SK-N-DZ (cell line): ENCODE data around the gene LTBP3.

Experiments used
- DNase-seq: peaks from one replicate; pipeline ENCODE4 v3.0.0-alpha.2; 2015; ENCODE audit warnings: low spot score

Gene LTBP3

DNA sequence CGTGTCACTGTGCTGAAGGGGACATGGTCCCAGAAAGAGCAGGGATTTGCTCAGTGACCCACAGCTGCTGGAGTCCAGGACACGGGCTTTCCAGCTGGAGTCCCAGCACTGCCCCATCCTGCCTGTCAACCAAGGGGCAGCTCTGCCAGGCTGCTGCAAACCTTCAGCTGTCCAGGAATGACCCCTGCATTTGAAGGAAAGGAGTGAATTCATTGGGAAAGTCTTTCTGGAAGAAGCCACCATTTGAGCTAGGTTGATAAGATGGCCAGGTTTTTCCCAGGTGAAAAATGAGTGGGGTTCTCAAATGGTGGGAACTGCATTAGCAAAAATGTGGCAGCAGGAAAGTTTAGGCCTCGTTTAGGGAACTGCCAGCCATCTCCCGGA, 28.1 kb upstream of the LTBP3 start:
- no peak for DNase-seq

DNA sequence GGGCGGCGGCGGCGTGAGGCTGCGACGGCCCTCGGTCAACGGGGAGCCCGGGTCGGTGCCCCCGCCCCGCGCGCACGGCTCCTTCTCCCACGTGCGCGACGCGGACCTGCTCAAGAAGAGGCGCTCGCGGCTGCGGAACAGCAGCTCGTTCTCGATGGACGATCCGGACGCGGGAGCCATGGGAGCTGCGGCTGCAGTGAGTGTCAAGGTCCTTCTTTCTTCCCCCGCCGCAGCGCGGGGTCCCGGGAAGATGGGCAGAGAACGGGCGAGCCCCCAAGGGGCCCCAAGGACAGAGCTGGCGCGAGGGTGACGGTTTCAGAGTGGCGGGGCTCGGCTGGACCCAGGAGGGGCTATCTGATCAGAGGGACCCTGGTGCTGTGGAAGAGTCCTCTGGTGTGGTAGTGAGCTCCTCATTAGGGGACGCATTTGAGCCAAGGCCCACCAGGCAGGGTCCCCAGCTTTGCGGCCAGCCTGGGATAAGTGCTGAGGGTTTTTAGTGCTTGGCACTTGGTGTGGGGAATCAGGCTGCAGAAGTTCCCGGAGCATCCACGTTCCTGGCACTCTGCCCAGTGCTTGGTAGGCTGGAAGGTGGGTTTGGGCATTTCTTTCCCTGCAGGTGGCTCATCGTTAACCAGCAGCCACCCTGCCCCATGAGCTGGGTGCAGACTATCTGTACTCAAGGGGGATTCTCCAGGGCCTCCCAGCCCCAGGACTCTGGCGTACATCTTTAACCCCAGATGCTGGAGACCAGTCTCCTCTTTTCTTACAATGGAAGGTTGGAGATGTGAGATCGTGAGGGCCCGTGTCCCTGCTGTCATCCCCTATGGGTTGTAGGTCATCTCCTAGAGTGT, 27.5 kb upstream of the LTBP3 start:
- no peak for DNase-seq

DNA sequence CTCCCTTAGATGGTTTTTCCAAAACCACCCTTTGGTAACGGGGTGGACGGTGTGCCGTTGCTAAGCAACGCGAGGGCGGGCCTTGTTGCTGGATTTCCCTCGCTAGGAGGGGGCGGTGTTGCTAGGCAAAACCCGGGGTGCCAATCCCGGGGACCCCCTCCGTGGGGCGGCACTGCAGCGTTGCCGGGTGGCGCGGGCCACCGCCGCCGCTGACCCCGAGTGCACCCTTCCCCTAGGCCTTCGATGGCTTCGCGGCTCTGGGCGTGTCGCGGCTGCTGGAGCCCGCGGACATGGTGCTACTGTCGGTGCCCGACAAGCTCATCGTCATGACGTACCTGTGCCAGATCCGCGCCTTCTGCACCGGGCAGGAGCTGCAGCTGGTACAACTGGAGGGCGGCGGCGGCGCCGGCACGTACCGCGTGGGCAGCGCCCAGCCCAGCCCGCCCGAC, 26.6 kb upstream of the LTBP3 start:
- DNase-seq, result no peak

DNA sequence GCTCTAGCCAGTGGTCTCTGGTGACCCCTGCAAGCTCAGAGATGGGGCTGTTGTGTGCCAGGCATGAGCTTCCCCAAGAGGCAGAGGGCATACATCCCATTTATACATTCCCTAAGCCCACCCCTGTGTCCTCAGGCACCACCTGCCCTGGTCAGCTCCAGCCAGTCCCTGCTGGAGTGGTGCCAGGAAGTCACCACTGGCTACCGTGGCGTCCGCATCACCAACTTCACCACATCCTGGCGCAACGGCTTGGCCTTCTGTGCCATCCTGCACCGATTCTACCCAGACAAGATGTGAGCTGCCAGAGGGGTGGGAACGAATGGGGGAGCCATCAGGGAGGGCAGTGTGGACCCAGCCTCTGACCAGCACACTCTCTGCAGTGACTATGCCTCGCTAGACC, 25.9 kb upstream of the LTBP3 start:
- DNase-seq, result no peak

DNA sequence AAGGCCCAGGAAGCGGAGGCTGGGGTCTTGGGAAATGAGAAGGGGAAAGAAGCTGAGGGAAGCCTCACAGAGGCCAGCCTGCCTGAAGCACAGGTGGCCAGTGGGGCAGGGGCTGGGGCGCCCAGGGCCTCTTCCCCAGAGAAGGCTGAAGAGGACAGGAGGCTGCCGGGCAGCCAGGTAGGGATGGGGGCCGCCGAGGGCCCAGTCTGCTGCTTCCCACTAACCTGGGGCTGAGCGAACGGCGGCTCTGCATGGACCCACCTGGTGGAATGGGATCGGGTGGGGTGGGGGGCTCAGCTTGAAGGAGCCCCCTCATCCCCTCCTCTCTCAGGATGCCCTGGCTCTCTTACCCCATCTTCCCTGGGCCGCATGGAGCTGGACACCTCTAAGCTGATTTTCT, 25.4 kb upstream of the LTBP3 start:
- no peak for DNase-seq

DNA sequence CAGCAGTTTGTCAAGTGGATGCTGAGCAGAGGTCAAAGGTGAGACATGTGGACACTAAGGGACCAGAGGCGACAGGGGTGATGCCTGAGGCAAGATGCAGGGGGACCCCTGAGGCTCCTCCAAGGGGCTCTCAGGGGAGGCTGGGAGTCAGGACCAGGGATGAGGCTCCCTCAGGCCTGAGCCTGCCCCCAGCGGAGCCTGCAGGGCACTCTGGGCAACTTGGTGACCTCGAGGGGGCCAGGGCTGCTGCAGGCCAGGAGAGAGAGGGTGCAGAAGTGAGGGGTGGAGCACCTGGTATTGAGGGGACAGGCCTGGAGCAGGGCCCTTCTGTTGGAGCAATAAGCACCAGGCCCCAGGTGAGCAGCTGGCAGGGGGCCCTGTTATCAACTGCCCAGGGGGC, 23.8 kb upstream of the LTBP3 start:
- no peak for DNase-seq

DNA sequence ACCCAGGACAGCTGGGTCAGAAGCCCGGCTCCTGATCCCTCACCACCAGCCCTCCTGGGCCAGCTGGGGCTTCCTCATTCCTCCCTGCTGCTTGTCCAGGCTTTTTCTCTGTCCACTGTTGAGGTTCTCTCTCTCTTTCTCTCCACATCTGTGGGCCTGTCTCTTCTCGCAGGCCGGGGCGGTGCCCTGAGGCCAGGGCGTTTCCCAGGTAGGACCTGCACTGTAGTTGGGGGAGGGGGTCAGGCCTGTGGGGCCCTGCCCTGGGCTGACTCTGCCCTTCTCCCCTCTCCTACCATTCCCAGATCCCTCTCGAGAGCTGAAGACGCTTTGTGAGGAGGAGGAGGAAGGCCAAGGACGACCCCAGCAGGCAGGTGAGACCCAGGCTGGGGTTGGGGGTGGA, 22.6 kb upstream of the LTBP3 start:
- no peak for DNase-seq

DNA sequence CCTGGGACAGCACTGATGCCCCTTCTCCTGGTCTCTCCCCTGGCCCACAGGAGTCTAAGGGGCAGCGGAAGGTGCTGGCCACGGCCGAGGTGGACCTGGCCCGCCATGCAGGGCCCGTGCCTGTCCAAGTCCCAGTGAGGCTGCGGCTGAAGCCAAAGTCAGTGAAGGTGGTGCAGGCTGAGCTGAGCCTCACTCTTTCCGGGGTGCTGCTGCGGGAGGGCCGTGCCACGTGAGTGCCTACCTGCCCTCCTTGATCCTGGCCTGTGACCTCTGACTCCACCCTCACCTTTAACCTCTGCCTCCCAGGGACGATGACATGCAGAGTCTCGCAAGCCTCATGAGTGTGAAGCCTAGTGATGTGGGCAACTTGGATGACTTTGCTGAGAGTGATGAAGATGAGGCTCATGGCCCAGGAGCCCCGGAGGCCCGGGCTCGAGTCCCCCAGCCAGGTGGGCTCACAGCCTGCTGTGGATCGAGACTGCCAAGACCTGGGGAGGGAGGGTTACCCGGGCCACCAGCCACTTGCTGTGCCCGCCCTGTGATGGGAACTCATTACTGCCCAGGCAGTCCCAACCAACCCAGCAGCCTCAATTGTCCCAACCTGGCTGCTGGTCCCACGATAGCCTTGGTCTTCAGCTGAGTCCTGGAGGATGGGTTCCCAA, 22.0 kb upstream of the LTBP3 start:
- no peak for DNase-seq

DNA sequence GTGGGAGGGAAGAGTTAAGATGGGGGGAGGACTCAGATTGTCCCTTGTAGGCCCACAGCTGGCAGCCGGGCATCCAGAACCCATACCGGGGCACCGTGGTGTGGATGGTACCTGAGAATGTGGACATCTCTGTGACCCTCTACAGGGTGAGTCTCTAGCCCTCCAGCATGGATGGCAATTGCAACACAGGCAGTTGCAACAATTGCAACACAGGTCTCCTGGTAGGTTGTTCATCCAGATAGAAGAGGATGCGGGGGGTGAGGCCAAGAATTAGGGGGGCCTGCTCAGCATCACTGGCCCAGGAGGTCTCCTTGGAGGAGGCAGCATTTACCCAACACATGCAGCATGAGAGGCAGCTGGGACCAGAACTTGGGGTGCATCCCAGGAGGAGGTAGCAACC, 21.1 kb upstream of the LTBP3 start:
- no peak for DNase-seq

DNA sequence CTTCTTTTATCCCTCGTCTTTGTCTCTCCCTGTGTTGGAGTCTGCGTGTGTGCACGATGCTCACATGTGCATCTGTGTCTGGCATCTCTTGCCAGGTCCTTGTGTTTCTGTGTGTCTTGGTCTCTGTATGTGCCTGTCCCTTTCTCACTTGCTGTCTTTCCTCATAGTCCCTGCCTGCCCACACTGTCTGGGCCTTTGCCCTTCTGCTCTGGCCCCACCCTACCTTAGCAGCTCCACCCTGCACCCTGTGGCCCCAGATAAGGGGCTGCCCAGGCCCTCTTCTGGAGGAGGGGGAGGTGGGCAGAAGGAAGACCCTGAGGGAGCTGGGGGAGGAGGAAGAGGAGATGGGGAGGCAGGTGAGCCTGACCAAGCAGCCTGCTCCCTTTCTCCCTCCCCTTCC, 20.5 kb upstream of the LTBP3 start:
- no peak for DNase-seq

DNA sequence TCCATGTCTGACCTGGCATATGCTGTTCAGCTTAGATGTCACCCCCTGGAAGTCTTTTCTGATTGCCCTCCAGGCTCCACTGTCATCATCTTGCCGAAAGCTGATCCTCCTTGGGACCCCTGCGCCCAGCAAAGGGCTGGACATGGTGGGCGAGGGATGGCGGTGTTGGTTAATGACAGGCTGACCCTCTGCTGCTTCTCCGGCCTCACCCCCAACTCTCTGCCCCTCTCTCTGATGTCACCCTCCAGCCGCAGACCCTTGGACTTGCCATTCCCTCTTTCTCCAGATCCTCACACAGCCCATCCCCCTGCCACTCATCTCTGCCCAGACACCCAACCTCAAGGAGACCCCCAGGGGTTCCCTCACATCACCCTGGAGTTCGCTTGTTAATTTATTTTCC, 20.0 kb upstream of the LTBP3 start:
- DNase-seq, result no peak

DNA sequence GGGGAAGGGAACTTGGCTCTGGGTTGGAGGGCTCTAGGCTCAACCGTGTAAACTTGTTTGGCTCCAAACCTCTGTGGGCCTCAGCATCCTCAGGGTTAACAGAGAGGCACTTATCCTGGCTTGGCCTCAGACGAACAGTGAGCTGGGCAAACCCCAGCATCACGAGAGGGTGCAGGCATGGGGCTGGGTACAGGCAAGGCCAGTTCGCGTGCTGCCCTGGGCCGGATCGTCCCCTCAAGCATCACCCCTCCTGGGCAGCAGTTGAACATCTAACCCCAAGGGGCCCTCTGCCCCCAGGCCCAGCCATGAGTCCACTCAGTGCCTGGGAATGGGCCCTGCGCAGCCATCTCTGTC, 19.6 kb upstream of the LTBP3 start:
- DNase-seq, result no peak

DNA sequence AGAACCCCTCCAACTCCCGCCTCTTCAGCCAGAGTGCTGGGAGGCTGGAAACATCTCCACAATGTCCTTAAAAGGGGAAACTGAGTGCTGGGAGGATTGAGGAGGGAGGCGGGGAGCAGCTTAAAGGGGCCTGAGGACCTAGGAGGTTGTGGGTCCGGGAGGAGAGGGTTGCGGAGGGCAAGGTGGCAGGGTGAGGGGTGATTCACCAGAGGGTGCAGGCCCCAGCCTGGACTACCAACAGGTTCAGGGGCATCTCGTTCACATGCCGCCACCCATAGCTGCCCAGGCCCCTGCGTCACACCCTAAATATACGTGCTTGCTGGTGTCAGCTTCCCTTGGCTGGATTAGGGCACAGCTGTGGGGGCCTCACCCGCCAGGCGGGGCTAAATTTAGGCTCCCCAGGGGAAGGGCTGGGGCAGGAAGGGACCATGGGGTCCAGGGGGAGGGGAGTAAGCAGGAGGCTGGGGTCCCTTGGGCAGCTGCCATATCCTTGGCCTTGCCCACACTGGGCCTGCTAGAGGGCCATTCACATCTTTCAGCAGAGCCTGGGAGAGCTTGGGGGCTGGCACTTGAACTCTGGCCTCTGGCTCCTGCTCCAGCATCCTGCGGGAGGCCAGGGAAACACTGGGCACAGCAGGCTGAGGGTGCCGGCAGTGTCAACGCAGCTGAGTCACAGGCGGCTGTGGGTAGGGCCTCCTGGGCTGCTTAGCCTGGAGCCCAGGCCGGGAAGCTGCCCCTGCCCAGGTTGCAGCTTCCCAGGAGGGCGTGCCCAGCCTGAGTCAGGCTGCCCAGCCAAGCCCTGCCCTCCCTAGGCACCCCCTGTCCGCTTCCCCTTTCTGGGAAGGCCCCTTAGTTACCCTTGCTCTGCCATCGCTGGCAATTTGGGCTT, 19.0 kb upstream of the LTBP3 start:
- DNase-seq, result no peak

DNA sequence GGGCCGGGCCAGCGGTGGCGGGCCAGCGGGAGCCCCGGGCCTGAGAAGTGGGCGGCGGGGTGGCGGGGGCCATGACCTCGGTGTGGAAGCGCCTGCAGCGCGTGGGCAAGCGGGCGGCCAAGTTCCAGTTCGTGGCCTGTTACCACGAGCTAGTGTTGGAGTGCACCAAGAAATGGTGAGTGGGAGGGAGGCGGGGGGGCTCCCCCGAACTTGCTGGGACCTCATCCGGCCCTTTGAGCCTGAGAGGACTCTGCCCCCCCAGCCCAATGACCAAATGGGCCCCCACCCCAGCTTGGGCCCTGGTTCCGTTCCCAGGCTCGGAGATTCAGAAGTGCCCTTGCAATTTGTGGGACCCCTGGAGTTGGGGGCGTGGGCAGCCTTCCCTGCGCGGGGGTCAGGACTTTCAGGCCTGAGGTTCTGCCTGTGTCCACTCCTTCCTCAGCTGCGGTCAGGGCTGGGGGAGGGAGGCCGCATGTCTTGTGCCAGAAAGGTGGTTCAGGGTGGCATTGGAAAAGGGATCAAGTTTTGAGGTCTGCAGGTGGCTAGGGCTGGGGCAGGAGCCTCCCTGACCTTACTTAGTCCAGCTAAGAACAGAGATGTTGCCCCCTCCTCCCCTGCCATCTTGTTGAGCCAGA, 18.2 kb upstream of the LTBP3 start:
- DNase-seq, result no peak

DNA sequence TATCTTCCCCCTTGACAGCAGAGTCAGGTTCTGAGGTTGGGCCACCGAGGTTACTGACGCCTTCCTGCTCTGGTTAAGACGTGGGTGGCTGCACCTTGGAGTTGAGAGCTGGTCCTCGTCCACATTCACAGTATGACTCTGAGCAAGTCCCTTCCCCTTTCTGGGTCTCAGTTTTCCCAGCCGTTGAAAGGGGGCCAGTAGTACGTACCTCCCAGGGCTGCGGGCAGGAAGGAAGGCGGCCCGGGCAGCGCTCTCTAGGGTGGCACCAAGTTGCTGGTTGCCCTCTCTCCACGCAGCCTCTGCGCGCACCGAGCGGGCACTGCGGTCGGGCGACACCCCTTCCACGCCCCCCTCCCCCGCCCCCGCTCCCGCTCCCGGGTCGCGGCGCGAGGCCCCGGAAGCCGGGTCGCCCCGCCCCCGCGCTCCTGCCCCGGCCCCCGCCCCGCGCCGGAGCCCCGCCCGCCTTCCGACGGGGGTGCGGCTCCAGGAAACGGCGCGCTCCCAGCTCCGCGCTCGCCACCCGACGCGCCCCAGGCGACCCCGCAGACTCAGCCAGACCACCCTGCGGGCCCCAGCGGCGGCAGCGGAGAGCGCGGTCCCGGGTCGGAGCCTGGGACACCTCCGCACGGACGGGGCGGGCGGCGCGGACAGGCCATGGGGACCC, 17.5 kb upstream of the LTBP3 start, which contains the start of gene EHBP1L1:
Gene EHBP1L1 (plus strand): TSS at position 486 of the 664 bp plus-strand sequence. CDS start 250 bp downstream, outside the sequence.
- no peak for DNase-seq

DNA sequence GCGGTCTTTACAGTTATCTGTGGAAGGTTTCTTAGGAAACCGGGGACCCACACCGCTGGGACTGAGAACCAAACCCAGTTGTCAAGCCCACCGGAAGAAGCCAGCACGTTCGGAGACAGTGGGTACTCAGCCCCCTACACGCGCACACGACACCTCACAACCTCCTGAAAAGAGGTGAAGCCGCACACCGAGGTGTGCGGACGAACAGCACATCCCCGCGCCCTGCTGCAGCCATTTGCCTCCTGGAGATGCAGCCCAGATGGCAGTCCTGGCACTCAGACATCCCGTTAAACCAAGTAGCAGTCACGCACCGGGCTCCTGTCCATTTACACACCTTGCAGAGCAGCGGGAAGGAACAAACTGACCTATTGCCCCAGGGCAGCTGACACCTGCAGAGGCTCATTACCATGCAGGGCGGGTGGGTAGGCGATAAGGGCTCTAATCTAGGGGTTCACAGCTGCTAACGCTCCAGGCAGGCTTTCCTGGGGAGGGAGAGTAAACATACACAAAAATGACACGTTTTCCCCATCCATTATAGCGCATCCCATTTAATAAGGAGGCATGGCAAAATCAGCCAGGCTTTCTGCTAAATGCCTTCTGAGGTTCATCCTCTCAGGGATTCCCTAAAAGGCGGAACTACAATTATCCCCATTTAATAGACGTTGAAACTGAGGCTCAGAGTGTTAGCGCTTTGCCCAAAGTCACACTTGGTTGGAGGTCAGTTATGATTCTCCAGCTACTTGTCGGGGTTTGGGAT, 16.8 kb upstream of the LTBP3 start:
- DNase-seq, result no peak

DNA sequence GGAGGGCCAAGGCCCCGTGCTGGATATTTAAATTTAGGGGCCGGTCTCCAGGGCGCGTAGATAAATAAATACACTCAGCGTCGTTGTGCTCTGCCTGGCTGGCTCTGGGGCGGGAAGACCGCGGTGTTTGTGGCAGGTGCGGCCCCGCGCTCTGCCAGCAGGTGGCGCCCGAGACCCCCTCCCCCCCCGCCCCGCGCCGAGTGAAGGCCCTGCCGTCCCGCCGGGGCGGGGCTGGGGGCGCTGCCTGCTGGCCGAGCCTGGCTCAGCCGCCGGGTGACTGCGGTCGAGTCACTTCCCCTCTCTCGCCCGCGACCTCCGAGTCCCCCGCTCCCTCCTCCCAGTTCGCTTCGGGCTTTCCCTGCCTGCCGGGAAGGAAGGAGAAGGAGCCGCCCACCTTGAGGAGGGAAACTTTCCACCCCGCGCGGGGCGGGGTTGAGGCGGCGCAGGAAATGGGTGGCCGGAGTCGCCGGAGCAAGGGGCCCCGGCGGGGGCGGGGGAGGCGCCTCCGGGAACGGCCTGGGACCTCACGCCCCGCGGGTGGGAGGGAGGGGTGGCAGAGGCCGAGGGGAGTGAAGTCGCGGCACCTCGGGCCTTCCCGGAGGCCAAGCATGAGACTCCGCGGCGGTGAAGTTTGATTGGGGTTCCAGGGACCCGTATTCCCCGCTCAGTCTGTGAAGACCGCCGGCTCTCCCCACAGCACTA, 16.1 kb upstream of the LTBP3 start:
- peak; percentile 79 for DNase-seq

DNA sequence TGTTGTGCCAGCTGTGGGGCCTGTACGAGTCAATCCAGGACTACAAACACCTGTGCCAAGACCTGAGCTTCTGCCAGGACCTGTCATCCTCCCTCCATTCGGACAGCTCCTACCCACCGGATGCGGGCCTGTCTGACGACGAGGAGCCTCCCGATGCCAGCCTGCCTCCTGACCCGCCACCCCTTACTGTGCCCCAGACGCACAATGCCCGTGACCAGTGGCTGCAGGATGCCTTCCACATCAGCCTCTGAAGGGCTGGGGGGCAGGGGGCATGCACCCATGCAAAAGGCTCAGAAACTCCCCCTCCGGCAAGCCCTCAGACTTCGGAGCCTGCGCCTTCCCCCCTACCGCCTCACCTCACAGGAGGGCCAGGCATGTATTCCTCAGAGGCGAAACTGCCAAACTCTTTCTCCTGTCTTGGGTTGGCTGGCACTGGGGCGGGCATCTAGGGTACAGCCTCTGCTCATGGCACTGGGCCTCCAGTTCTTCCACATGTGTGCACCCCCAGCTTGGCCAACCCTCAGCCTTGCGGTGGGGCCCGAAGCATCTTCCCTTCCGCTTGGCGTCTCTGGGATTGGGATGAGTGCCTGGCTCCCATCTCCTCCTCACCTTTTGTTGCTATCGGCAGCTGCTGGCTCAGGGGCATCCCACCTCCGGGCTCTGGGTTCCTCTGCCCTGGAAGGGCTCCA, 15.4 kb upstream of the LTBP3 start:
- no peak for DNase-seq
